Kidney epithelial cell (primary cell): ENCODE data around the gene TCERG1. TPM values are rescaled to one million over a fixed set of nuclear protein-coding genes. Genes with fewer than 3 reads are reported as not detected.

Source experiments
- DNase-seq: peaks from one replicate; pipeline ENCODE4 v3.0.0-alpha.2; 2010; ENCODE audit warnings: low read depth
- H3K27me3 ChIP-seq: 2 replicates; pipeline ENCODE4 v1.6.0; 2011; ENCODE audit warnings: low read length; ENCODE audit not compliant: control insufficient read depth, insufficient read depth
- H3K36me3 ChIP-seq: 2 replicates; pipeline ENCODE4 v1.5.1; 2011; ENCODE audit warnings: low read length; ENCODE audit not compliant: control insufficient read depth, insufficient read depth
- H3K4me3 ChIP-seq: 2 replicates; pipeline ENCODE4 v1.5.1; 2011; ENCODE audit warnings: low read depth, mild to moderate bottlenecking, control low read depth, low read length
- CTCF ChIP-seq: IDR thresholded peaks from 2 replicates; pipeline ENCODE4 v1.5.1; 2011; ENCODE audit warnings: mild to moderate bottlenecking, moderate library complexity, low read length, control low read depth, inconsistent platforms; ENCODE audit not compliant: insufficient read depth, poor library complexity, severe bottlenecking
- total RNA-seq: library from RNA; depleted of rRNA; stranded (reverse); fragments of >200 nt; gene quantifications from 2 replicates; pipeline ENCODE4 v1.2.3, GENCODE V29; 2015

TCERG1 gene
- total RNA-seq, 1 donor from 2014 or later, result 50.1 TPM

- no peaks in the 10 kb centered on the region for H3K36me3 ChIP-seq
- DNase-seq, result no peak
- no peaks in the 10 kb centered on the region for H3K27me3 ChIP-seq
- TF ChIP-seq CTCF, result no peak
- no peak overlapping the region for H3K4me3 ChIP-seq
These were observed 74.4 kb downstream of the TCERG1 start for GRCh38 chr5:146521403-146522106.

GRCh38 chr5:146523698-146524097, 76.6 kb downstream of the TCERG1 start:
- H3K36me3 ChIP-seq, result no peaks in the 10 kb centered on the region
- H3K27me3 ChIP-seq, result no peaks in the 10 kb centered on the region
- no peak for DNase-seq
- no peak overlapping the region for H3K4me3 ChIP-seq
- no peak for TF ChIP-seq CTCF

- DNase-seq, result no peak
- no peaks in the 10 kb centered on the region for H3K36me3 ChIP-seq
- H3K4me3 ChIP-seq, result no peak overlapping the region
- no peak for TF ChIP-seq CTCF
- H3K27me3 ChIP-seq, result no peaks in the 10 kb centered on the region
These were observed 80.7 kb downstream of the TCERG1 start for GRCh38 chr5:146527785-146528184.

- TF ChIP-seq CTCF, result no peak
- no peaks in the 10 kb centered on the region for H3K36me3 ChIP-seq
- no peaks in the 10 kb centered on the region for H3K27me3 ChIP-seq
- H3K4me3 ChIP-seq, result no peak overlapping the region
- no peak for DNase-seq
These were observed 81.1 kb downstream of the TCERG1 start for GRCh38 chr5:146528236-146528635.

- no peak for TF ChIP-seq CTCF
- DNase-seq, result no peak
- no peak overlapping the region for H3K4me3 ChIP-seq
- no peaks in the 10 kb centered on the region for H3K27me3 ChIP-seq
- no peaks in the 10 kb centered on the region for H3K36me3 ChIP-seq
These were observed 82.9 kb downstream of the TCERG1 start for GRCh38 chr5:146529984-146530383.
